NCI-H1048 (cell line): ENCODE data around the gene GNAS-AS1.

Experiments
- DNase-seq: peaks from one replicate; lab custom pipeline; 2025; lab: John Stamatoyannopoulos, UW

GNAS-AS1 gene

DNA sequence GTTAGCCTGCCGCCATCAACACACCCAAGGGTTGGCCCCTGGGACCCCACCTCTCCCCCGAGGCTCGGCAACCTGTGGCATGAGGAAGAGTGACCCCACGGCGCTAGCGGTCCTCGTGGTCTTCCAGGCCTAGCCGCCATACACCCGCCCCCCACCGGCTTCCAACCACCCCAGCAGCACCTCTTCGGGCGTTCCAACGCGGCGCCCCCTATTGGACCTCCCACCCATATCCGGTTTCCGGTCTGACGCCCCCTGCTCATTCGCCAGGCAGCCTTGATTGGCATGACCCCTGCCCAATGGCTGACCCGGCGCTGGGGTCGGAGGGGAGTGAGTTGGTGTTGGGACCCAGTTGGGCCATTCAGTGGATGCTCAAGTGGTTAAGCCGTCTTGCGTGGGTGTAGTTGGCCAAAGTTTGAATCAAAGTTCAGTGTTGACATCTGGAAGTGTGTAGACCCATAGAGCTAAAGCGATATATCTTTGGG lies at the start of gene GNAS-AS1:
Gene GNAS-AS1, minus strand, starts transcription at position 210 of the 482 bp plus-strand sequence.
- no peak for DNase-seq

DNA sequence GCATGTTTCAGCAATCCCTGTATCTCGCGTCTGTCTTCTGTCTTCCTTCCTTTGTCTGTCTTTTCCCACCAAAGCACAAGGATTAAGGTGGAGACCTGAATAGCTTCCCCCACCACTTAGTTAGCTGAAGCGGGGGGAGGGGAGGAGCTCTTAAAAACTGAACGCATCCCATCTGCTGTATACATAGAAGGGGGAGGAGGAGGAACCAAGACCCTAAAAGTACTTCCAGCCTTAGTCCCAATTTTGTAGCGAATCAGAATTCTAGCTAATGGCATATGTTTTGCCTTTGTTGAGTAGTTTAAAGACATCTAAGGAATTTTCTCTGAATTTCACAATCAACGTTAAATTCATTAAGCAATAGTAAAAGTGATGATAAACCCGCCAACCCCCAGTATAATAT lies 49.7 kb upstream of the GNAS-AS1 start:
- no peak for DNase-seq

DNA sequence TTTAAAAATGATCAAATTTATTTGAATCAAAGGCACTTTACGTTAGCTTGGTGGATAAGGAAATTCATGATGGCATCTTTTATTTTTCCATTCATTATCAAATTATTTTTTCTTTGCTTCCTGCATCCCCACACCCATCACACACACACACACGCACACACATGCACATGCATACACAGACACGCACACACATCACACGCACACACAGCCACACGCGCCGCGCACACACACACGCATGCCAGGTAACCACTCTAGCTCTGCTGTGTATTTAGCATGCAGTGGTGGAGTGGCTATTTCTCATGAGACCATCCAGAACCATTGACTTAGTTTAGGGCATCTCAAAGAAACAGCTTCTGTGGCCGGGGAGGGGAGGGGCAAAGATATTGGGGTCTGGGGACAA lies 48.8 kb upstream of the GNAS-AS1 start:
- DNase-seq = no peak

DNA sequence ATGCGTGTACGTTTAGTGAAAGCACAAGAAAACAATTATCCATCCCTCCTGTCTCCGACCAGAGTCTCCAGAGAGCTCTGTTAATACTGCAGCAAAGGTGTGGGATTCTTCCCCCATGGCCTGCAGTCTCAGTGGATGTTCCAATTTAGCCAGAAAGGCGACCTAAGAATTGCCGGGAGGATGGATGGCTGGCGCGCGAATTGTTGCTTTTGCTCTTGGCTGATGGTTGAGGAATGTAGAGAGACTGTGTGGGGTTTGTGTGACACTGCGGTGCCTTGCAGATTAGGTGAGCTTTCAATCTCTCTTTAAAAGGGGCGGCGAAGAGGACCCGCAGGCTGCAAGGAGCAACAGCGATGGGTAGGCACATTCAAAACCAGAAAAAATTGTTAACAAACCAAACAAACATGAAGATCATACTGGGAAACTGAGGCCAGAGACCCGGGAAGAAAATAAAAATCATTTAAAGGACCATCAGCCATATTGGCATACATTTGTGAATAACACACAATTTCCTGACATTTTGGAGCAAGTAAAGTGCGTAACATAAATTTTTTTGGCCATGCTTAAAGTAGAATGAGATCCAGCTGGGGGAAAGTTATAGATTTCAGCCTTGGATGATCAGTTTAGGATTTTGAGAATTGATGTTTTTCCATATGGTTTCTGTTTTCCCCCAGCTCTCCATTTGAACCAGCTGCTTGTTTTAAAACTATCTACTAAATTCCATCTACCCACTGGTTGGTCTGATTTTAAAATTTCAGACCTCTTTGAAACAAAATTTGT lies 48.1 kb upstream of the GNAS-AS1 start:
- DNase-seq = no peak

DNA sequence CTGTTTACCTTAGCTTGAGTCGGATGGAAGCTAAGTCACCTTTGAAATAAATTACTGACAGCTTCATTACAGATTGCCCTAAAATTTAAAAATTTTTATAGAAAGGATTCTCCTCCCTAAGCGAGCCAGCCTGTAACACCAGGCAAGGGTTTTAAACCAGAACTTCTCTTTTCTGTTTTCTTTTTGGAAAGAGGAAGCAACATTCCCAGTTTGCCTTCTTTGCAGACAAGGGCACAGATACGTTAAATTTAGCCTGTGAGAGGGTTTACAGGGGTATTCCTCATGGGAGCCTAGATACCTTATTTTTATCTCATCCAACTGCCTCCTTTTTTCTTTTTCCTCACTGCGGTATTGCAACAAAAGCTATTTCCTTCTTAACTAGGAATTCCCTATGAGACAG lies 46.8 kb upstream of the GNAS-AS1 start:
- no peak for DNase-seq

DNA sequence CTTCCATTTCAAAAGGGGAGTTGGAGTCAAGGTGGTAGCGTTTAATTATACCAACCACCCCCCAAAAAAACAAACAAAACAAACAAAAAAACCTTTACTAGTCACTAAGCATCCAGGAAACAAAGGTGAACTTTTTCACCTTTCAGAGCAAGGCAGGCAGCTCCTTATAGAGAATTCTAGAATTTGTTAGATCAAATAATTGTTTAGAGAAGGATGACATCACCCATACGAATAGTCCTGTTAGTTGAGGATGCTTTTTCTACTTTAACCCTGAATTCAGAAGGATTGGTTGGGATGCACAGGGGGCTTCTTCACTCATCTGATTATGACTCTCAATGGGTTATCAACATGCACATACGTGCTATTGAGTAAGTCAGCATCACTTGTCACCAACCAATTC lies 46.1 kb upstream of the GNAS-AS1 start:
- DNase-seq = no peak

DNA sequence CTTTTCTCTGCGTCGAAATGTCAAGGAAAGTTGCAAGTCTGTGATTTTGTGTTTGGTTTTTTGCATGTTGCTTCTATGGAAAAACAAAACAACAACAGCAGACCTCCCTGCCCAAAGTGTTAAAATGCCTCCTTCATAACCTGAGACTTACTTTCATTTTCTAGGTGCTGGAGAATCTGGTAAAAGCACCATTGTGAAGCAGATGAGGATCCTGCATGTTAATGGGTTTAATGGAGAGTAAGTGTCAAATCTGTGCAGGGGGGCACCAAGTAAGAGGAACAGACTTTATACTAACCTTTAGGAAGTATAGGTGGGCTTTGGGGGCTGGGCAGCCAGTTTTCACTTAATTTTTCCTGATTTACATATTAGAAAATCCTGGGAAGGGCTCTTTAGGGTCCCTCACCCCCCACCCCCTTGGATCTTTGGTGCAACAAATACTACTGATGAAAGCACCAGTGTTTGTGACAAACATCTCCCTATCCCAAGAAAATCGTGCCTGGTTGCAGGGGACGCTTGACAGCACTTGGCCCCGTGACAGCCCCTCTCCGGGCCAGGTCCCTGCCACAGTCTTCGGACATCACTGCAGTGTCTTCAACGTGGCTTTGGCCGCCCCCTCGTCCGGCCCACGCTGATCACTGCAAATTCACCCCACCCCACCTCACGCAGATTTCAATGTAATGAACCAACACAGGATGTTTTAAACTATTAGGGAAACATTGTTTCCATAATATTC lies 44.9 kb upstream of the GNAS-AS1 start:
- DNase-seq = no peak

DNA sequence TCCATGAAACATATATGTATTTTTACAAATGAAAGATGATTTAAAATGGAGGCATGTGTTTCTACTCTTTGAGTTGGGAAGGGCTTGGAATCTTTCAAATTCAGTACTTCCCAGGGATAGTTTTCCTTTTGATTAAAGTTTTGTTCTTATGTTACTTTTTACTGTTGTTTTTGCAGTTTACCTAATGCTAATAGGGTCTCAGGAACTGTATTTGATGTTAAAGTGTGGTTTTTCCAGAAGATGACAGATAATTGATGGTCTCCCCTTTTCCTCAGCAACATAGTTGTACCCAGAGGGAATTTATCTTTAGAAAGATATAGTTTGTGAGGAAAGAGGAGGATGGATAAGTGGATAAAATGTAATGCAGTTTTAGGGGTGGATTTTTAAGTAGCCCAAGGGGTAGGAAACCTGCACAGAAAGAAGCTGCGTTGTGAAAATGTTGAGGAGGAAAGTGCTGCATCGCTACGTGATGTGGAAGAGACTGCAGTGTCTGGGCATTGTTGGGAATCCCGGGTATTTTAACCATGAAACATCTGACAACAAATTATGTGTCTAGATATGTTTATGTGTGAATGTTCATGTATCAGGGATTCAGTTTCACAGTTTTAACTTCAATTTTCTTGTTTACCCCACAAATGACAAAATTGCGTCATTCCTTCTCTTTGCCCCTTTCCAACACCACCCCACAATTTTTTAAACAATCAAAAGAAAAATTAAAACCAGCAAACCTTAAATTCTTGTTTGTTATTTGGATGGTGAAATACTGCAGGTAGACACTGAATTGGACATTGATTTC lies 44.1 kb upstream of the GNAS-AS1 start:
- no peak for DNase-seq

DNA sequence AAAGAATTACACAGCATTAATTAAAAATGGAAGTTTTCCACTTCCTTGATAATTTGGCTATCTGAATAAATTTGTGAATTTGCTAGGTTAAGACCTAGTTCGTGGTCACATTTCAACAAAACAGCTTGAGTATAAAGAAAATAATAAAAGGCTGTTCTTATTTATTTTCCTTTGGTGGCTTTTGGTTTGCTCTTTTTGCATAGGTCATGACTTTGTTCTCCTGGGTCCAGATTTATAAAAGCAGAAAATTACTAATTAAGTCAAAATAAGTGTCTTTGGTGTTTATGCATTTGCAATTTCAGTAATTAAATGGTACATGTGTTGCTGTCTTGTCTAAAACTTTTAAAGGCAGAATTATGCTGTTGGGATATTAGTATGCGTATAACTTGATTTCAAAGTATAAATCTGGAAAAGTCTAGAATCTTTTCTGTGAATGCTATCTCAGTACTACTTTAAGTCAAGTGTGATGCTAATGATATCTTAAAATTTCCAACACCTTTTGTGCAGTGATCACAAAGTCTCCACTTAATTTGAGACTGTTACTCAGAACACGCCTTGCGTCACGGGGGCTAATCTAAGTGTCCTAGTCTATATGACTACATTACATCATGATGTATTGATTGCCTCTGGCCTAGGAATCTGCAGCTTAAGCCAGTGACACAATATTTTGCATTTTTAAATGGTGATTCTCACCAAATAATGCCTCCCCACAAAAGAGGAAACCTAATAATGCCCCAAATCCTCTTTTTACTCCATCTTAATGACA lies 42.8 kb upstream of the GNAS-AS1 start:
- no peak for DNase-seq

DNA sequence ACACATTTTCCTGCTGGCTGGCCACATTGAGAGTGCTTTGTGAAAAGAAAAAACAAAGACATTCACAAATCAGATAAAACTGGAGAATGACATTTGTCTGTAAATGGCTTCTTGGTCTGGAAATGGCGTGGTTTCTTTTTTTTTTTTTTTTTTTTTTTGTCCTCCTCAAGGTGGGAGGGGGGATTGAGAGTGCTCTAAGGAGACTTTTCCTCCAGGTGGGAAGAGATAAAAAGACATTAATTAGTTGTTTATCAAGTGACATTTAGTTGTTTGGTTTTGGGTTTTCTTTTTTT lies 42.2 kb upstream of the GNAS-AS1 start:
- no peak for DNase-seq

DNA sequence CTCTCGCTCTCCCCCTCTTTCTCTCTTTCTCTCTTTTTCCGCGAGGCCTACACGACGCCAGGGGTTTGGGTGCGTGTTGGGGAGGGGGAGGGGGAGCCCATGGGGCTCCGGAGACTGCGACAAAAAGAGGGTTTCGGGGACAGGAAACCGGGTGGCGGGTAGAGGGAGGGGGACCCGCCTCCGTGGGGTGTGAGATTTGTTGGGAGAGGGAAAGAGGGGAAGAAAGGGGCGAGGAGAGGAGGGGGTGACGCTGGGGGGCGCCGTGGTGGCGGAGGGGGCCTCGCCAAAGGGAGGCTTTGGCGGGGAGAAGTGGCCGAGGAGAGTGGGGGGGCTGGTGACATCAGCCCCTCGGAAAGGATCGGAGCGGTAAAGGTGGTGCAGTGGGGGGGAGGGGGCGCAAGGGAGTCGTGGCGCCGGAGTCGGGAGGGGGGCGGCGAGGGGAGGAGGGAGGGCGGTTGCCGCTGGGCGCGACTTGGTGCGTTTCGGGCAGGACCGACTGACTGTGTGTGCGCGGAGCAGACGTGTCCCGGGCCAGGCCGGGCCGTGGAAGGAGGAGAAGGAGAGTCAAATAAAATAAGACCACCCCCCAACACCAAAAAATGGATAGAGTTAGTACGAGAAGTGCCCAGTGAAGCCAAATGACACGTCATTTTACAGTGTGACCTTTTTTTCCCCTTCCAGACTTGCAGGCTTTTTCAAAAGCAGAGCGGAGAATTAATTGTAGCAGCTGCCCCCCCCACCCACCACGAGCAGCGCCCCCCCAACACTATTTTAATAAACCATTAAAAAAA lies 41.6 kb upstream of the GNAS-AS1 start:
- no peak for DNase-seq

DNA sequence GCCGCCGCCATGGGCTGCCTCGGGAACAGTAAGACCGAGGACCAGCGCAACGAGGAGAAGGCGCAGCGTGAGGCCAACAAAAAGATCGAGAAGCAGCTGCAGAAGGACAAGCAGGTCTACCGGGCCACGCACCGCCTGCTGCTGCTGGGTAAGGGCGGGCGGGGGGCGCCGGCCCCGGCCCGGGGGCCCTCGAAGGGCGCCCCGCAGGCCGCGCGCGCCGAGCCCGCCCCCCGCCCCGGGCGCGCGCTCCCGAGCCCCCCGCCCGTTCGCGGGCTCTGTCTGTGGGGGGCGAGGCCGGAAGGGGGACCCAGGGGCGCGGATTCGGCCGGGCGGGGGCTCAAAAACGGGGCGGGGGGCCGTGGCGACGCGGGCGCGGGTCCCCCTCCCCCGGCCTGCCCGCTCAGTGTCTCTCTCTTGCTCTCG lies 41.0 kb upstream of the GNAS-AS1 start:
- no peak for DNase-seq

DNA sequence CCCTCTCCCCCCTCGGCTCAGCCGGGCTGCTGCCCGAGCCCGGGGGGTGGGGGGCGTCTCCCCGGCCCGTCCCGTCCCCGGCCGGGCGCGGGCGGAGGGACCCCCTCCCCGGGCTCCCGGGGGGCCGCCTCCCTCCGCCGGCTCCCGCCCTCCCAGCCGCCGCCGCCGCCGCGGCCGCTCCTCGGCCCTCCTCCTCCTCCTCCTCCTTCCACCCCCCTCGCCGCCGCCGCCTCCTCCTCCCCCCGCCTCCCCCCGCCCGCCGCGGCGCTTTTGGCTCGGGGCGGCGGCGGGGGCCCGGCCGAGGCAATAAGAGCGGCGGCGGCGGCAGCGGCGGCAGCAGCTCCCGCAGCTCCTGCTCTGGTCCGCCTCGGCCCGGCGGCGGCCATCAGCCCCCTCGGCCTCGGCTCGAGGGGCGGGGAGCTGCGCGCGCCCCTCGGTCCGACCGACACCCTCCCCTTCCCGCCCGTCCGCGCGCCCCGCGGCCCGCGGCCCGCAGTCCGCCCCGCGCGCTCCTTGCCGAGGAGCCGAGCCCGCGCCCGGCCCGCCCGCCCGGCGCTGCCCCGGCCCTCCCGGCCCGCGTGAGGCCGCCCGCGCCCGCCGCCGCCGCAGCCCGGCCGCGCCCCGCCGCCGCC lies 40.5 kb upstream of the GNAS-AS1 start:
- DNase-seq = no peak

DNA sequence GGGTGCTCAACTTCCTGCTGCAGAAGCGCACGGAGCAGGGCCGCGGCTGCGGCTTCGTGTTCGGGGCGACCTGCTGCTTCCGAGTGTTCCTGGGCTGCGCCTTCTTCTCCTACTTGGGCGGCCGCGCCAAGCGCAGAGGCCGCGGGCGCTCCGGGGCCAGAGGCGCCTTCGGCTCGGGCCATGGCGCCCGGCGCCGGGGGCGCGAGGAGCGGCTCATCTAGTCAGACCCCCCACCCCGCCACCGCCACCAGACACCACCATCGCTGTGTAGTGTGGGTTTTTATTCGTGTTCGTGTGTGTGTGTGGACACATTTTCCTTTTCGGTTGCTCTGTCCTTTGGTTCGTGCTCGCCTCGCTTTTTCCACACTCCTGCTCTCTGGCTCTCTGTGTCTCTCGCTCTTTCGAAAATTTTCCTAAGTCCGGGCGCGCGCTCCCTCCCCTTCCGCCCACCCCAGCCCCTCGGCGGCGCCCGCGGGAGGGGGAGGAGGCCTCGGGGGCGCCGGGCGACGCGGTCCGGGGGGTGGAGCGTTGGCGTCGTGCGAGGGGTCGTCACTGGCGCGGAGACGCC lies 39.9 kb upstream of the GNAS-AS1 start:
- DNase-seq = peak; percentile 43

DNA sequence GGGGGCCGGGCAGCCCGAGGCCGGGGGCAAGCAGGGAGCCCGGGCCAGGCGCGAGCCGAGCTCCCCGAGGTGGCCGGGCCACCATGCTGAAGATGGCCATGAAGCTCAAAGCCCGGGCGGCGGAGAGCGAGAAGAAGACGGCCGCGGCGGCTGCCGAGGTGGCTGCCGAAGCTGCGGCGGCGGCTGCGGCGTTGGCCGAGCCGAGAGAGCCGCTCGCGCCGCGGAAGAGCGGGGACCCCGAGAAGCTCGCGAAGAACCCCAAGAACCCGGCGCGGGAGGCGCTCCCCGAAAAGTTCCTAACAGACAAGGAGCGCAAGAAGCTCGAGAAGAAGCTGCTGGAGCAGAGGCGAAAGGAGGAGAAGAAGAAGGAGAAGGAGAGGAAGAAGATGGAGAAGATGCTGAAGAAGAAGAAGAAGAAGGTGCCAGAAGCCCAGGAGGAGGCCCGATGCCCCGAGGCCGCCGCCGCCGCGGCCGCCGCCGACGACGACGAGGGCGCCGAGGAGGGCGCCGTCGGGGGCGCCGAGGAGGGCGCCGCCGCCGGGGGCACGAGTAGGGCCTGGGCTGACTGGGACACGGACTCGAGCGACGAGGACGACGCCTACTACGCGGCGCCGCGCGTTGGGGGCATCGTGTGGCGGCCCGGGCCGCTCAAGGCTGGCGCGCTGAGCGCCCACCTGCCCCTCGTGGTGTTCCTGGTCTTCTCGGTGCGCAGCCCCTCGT lies 39.3 kb upstream of the GNAS-AS1 start:
- DNase-seq = no peak

DNA sequence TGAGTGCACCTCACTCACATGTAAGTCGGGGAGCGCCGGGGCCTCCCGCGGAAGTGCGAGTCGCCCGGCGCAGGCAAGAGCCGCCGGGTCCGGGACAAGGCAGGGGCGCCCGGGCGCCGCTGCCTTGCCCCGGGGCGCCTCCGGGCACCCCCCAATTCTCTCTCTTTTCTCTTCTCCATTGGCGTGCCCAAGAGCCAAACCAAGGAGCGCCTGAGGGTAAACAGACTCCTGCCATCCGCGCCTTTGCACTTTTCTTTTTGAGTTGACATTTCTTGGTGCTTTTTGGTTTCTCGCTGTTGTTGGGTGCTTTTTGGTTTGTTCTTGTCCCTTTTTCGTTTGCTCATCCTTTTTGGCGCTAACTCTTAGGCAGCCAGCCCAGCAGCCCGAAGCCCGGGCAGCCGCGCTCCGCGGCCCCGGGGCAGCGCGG lies 38.6 kb upstream of the GNAS-AS1 start:
- DNase-seq = no peak

DNA sequence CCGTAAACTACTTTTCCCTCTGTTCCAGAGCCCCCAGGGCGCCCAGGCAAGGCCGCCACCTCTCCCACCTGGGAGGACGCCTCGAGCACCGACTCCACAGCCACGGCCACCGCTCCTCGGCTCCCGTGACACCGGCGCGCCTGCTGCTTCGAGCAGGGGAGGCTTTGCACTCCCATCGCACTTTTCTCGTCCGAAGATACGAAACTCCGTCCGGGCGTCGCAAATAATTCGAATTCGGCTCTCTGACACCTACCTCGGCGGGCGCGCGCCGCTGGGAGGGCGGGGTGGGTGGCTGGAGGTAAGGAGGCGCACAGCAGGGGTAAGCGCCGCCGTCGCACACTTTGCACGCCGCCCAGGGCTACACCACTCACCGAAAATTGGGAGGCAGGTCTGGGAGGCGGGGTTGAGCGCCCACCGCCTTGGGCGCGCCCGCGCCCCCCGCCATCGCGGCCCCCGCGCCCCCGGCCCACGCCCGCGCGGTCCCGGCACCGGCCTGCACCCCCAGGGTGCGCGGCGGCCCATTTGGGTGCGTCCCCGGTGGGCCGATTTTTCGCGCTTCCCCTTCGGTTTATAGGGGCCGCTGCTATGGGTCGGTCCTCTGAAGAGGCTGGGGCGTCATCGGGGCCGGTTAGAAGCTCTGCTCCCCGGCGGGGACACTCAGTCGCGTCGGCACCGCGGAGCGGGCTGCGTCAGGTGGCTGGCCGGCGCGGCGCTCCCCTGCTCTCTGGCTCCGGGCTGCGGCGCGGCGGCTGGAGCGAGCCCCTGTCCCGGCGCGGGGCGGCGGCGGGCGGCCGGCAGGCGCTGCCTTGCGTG lies 38.0 kb upstream of the GNAS-AS1 start:
- DNase-seq = peak; percentile 44

DNA sequence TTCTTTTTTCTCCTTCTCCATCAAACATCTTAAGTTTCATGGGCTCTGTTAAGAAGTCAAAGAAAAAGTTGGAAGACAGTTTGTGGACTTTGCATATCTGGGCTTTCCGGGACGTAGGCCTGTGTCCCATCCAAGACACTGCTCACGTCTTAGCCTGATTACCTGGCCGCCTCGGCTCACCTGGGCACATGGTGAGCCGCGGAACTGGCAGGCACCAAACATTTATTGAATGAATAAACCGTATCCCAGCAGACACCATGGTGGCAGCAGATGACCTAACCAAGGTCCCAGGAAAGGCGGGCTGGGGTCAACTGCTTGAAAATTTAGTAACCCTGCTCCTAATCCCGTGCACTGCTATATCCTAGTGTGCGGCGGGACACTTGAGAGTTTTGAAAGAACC lies 37.4 kb upstream of the GNAS-AS1 start:
- no peak for DNase-seq

DNA sequence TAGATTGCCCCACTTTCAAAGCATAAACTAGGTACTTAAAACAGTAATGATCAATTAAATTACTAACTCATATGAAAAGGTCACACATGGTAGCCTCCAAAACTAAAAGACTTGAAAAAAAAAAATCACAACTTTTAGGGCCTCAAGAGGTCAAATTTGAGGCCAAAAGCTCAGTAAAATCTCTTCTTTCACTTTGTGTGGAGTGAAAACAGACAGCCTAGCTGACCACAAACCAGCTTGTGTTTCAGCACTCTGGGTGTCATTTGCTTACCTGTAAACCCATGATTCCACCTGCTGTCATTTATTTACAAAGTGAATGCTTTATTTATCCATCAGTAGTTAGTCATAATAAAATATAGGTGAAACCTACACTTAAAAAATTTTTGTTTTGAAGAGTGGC lies 35.8 kb upstream of the GNAS-AS1 start:
- no peak for DNase-seq
